Hematopoietic multipotent progenitor cell treated with erythropoietin and hydrocortisone succinate and interleukin-3 and kit ligand, for 4 days (in vitro differentiated cells): ENCODE results near the gene CAPZA3.
"Not testable (repeated sequence)": the region's sequence is repeated elsewhere in the genome, so short reads cannot be mapped to it uniquely, and the experiment has no call there.

ENCODE experiments used
- DNase-seq: peaks from one replicate; pipeline ENCODE4 v3.0.0-alpha.2; 2015

CAPZA3 gene

GRCh38 chr12:18754124-18754707 is 16.3 kb downstream of the CAPZA3 start:
- DNase-seq: no peak

- DNase-seq: peak; percentile 79
Measured at GRCh38 chr12:18755341-18755740, 17.4 kb downstream of the CAPZA3 start.

DNA sequence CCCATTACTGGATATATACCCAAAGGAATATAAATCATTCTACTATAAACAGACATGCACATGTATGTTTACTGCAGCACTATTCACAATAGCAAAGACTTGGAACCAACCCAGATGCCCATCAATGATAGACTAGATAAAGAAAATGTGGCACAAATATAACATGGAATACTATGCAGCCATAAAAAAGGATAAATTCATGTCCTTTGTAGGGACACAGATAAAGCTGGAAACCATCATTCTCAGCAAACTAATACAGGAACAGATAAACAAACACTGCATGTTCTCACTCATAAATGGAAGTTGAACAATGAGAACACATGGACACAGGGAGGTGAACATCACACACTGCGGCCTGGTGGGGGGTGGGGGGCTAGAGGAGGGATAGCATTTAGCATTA is 28.6 kb downstream of the CAPZA3 start:
- DNase-seq: not testable (repeated sequence)

DNA sequence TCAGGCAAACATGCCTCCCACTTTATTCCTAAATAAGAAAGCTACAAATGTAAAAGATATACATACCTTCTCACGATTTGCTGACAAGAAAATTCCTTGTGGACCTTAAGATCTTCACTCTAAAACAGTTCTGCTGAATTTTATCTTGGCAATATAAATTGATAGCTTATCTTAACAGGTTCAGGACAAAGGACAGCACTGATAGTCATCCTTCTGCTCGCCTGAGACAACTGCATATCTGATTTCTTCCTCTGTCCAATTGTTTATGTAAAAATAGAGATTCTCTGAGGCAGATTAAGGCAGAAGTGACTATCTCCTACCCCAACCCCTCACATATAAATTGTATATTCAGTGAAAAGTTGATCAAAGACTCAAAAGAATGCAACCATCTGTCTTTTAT is 44.9 kb downstream of the CAPZA3 start:
- DNase-seq: peak; percentile 5

DNA sequence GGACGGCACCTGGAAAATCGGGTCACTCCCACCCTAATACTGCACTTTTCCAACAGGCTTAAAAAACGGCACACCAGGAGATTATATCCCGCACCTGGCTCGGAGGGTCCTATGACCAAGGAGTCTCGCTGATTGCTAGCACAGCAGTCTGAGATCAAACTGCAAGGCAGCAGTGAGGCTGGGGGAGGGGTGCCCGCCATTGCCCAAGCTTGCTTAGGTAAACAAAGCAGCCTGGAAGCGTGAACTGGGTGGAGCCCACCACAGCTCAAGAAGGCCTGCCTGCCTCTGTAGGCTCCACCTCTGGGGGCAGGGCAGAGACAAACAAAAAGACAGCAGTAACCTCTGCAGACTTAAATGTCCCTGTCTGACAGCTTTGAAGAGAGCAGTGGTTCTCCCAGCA is 47.5 kb downstream of the CAPZA3 start:
- not testable (repeated sequence) for DNase-seq
